T1000 (cell line): ENCODE results near the gene DUSP14.
"Not testable (repeated sequence)": the region's sequence is repeated elsewhere in the genome, so short reads cannot be mapped to it uniquely, and the experiment has no call there.

Experiments used
- DNase-seq: peaks from one replicate; lab custom pipeline; 2025; ENCODE audit warnings: mixed read lengths; lab: John Stamatoyannopoulos, UW

Gene DUSP14, protein sequence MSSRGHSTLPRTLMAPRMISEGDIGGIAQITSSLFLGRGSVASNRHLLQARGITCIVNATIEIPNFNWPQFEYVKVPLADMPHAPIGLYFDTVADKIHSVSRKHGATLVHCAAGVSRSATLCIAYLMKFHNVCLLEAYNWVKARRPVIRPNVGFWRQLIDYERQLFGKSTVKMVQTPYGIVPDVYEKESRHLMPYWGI

DNA sequence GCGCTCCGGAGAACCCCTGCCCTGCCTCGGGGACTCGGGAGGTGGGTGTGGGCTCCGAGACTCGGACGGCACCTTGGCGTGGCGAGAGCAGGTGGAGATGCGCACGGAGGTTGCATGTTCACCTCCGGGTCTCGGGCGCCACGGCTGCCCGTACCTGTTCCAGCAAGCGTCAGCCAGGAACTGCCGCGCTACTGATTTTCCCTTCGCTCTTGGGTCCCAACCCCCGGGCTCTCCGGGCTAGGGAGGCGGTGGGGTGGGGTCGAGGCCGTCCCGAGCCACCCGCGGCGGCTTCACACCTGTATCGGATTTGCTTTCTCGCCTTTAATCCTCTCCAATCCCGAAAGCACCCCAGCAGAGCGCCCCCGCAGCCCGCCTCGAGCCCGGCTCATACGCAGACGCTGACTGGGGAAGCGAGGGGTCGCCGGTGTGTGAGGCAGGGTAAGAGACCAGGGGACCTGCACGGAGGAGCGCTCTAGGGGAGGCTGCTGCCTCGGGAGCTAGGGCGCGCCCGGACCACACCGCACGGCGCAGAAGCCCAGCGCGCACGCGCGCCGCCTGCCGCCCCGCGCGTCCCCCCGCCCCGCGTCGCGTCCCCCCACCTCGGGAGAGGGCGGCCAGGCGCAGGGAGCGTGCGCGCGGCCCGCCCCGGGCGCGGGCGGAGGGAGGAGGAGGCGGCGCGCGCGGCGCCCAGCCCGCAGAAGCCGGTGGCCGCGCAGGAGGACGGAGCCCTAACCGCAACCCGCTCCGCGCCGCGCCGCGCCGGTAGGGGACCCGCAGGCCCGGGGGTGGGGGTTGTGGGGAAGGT is at the start of gene DUSP14:
Gene DUSP14 (plus strand): TSS at position 695 of the 805 bp plus-strand sequence. CDS start 22,382 bp downstream, outside the sequence.
- peak; percentile 47 for DNase-seq

DNA sequence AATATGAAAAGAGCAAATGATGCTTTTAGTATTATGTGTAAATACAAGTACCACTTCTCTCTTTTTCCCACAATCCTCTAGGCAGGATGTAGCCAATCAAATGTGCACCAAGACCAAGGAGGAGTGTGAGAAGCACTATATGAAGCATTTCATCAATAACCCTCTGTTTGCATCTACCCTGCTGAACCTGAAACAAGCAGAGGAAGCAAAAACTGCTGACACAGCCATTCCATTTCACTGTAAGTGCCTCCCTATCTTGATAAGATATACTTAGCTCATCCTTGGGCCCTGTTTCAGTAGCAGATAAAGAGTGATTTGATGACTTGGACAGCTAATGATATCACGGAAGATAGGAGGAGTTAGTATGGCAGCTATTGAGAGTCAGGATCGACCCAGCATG is 49.3 kb upstream of the DUSP14 start:
- no peak for DNase-seq

DNA sequence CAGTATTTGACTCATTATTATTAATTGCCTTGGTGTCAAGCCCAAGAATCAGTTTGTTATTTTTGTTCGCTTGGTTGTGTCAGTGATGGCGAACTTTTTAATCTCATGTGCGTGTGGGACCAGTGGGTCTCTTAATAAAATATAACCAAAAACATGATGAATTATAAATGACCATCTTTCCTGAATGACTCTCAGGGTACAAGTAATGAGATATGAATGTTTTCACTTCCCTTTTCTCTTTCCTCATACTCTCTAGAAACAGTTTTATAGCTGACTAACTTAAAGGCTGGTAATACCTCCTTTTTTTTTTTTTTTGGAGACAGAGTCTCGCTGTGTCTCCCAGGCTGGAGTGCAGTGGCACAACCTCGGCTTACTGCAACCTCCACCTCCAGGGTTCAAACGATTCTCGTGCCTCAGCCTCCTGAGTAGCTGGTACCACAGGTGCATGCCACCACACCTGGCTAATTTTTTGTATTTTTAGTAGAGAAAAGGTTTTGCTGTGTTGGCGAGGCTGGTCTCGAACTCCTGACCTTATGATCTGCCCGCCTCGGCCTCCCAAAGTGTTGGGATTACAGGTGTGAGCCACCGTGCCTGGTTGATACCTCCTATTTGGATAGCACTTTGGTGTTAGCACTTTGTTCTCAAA is 48.2 kb upstream of the DUSP14 start:
- DNase-seq = not testable (repeated sequence)

DNA sequence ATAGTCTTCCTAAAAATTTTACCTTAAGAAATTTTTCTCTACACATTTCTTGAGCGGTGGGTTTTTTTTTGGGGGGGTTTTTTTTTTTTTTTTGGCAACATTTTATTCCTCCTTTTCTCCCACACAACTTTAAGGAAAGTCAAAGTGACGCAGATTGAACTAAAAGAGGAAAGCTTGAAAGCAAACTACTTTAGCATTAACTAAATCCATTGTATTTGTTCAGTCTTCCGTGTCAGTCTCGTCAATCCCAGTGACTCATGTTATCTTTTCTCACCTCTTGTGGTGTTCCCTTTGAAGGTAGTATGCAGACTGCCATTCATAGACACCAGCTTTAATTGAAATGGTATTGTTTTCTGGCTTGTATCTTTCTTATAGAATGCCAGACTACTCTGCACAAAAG is 43.7 kb upstream of the DUSP14 start:
- no peak for DNase-seq

DNA sequence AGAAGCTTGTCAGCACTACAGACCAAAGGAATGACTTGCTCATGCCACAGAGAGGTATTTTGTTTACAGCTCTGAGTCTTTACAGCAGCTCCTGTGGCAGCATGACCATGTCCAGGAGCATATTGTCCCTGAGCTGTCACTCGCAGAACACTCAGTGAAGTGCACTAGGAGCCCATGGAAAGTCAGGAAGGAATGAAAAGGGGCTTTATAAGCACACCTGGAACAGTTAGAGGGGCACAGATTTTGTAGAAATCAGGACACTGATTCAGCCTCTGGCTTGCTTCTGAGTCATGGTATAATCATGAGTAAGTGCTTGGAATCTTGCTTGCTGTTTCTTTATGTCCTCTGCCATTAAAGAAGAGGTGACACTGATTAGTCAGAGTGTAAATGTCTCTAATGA is 42.0 kb upstream of the DUSP14 start:
- DNase-seq = no peak

DNA sequence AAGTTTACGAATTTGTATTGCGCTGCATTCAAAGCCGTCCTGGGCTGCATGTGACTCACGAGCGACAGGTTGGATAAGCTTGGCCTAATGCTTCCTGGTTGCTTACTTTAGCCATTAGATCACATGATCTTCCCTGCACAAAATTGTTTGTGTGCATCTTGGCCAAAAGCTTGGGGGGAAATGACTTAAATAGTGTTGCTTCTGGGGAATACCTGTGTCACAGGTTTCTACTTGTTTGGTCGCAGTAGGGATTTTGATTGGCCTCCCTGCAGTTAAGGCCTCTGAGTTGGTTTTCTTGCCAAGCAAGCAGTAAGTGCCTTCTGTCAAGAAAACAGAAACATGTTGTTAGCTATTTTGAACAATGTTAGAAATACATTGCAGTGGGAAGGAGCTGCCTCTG is 39.6 kb upstream of the DUSP14 start:
- no peak for DNase-seq

DNA sequence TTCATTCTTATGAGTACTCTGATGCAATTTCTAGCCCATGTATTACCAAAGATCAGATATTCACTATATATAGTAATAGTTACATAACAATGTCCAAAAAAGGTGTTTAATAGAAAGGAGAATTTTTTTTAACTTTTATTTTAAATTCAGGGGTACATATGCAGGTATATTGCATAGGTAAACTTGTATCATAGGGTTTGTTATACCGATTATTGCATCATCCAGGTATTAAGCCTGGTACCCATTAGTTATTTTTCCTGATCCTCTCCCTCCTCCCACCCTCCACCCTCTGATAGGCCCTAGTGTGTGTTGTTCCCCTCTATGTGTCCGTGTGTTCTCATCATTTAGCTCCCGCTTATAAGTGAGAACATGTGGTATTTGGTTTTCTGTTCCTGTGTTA is 31.9 kb upstream of the DUSP14 start:
- not testable (repeated sequence) for DNase-seq

DNA sequence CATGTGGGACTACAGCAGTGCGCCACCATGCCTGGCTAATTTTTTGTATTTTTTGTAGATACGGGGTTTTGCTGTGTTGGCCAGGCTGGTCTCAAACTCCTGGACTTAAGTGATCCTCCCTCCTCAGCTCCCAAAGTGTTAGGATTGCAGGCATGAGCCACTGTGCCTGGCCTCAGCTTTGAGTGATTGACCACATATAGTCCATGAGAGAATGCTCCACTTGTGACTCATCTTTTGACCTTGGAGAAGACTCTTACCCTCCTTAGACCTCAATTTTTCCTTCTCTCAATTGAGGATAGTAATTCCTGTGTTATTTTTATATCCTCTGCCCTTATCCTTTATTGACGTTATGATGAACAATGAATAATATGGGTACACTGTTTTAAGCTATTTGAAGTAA is 30.9 kb upstream of the DUSP14 start:
- no peak for DNase-seq

DNA sequence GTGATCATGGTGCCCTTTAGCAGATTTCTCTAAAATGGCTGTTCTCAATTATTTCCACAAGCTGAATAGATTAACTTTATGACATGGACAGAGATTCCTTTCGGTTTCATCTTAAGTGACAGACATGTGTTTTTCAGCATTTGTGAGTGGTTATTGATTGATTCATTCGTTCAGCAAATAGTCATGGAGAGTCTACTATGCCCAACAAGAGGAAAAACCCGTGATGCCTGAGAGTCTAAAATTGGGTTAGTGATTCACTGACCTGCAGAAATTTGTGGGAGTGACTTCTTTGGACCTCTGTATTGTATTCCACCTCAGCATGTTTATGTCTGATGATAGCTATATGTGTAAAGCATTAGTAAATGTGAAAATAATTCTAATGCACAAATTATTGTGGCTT is 28.0 kb upstream of the DUSP14 start:
- DNase-seq = no peak

DNA sequence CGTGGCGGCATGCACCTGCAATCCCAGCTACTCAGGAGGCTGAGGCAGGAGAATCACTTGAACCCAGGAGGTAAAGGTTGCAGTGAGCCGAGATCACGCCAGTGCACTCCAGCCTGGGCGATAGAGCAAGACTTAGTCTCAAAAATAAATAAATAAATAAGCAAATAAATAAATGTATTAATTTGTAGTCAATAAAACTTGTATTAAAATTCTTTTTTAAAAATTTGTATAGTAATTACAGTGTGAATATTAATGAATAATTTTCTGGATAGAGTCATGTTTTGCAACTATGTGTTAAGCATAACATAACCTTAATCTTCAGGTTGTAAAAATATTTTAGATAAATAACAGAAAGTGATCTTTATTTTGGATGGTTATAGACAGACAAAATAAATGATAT is 27.2 kb upstream of the DUSP14 start:
- DNase-seq = no peak

DNA sequence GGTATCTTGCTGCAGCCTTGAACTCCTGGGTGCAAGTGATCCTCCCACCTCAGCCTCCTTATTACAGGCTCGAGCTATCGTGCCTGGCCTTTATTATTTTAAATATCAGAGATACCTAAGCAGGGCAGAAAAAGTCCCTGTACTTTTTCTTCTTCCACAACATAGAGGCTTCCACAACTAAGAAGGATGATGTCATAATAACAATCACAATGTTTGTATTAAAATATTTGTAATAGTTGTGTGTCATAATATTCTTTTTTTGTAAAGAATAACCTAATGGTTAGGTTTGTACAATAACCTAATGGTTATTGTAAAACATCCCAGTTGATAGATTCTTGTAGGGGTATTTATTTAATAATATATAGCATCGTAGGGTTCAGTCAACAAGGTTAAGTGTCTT is 26.7 kb upstream of the DUSP14 start:
- no peak for DNase-seq

DNA sequence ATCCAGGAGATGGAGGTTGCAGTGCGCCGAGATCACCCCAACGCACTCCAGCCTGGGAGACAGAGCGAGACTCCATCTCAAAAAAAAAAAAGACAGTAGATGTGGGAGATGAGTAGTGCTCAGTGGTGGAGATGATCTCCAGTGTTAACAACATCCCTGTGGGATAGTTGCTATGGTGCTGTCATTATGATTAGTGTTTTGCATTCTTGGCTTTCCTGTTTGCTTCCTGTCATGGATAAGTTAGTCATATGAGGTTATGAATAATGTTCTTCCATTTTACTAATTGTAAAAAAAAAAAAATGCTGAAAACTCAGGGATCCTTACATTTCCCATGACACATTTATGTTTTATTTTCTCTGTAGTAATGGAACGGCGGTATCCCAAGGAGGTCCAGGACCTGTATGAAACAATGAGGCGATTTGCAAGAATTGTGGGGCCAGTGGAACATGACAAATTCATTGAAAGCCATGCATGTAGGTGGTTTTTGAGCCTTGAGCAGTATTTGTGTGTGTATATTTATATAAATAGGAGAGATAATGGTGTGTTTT is 24.5 kb upstream of the DUSP14 start:
- DNase-seq = no peak

DNA sequence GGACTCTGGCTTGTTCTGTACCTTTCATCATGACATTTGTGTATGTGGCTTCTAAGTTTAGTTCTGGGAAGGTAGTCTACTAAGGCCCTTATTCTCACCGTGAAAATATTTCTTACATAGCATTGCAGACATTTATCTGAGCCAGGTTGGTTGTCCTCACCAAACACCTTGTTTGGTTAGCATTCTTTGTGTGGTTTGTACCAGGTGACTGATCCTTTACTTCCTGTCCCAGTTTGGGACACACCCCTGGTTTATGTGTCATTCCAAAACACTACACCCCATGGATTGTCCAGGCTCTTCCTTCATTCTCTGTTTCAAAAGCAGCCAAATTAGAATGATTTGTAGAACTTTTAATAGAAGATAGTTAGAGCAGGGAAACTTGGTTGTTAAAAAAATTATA is 23.2 kb upstream of the DUSP14 start:
- no peak for DNase-seq

DNA sequence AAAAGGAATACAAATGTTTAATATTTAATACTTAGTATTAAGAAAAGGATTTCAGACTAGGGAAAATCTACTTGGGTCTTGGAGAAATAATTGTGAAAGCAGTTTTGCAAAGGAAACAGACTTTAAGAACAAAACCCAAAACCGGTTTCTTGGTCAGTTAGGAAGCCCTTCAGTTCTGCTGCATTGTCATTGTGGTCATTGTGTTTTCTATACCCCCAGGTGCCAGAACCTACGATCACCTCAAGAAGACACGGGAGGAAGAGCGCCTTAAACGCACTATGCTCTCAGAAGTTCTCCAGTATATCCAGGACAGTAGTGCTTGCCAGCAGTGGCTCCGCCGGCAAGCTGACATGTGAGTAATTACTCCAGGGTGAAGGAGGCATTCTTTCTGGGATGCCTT is 19.5 kb upstream of the DUSP14 start:
- no peak for DNase-seq

DNA sequence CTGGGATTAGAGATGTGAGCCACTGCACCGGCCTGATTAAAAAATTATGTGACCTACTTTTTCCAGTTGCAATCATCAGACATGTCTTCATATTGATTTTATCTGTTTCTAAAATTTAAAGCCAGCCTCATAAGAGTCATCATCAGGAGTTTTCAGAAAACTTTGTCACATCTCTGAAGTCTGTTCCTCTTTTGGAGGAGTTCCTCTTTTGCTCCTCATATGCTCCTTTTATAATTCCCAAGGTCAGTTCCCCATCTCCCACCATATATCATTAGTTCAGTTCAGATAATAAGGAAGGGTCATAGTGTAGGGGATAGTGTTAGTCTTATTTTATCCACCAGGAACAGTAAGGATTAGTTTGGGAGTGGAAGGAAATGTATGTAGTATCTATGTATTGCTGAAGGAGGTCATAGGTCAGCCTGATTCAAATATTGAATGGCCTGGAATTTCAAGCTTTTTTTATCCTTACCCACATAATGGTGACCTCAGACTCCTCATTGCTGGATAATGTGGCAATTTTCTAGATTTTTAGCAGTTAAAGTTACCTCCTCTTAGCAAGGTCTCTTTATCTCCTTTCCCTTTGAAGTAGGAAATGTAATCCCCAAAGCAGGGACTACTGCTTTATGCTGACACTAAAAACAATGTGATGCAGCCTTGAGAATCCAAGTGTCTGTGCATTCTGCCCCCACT is 13.8 kb upstream of the DUSP14 start:
- no peak for DNase-seq

DNA sequence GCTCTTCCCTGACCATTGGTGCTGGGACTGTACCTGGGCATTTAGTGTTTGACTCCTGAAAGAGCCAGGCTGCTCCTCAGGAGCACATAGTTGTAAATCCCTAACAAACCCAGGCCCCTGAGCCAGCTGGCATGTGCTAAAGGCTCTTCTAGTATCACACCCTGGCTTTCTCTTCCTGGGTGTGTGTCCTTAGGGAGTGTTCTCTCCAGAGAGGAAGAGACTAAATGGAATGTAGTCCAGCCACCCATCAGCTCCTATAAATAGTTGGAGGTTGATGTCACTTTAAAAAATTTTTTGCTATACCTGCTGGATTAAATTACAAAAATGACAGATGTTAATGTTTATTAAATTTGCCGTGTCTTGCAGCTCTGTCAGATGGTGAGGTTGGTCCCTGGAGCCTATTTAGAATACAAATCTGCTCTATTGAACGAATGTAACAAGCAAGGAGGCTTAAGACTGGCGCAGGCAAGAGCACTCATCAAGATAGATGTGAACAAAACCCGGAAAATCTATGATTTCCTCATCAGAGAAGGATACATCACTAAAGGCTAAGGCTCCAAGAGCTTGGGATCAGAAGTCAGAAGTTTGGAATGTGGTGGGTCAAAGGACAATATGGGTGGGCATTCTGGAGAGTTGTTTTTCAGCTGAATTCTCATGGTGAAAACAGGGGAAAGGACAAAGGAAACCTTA is 13.1 kb upstream of the DUSP14 start:
- DNase-seq = no peak

DNA sequence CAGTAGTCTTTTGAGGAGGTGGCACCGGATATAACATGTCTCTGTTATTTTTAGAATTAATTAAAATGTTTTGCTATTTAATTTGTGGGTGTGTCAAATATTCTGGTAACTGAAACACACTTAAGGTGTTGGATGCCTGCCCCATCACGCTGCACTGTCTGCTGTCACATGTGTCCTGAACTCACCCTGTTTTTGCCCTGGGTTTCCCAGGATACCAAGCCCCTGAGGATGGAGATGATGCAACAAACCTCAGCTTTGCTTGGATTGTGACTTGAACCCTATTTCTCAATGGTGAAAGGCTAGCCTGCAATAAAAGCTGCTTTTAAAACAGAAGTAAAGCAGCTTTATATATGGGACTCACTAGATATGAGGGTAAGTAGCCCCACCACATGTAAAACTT is 11.5 kb upstream of the DUSP14 start:
- DNase-seq = no peak

DNA sequence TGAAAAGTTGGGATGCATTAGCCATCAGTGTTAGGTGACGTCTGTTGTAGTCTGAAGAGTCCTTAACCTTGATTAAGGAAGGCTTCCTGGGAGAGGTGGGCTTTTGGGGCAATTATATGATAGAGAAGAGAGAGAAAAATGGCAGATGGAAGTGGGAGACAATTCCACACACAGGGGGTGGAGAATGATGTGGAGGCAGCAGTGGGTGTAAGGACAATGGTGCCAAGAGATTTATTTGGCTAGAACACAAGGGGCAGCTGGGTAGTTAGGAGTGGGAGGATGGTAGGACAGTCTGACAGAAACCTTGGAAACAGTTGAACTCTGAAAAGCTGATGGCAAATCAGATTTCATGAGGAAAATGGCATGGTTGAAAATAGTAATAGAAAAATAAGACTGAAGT is 10.7 kb upstream of the DUSP14 start:
- no peak for DNase-seq

DNA sequence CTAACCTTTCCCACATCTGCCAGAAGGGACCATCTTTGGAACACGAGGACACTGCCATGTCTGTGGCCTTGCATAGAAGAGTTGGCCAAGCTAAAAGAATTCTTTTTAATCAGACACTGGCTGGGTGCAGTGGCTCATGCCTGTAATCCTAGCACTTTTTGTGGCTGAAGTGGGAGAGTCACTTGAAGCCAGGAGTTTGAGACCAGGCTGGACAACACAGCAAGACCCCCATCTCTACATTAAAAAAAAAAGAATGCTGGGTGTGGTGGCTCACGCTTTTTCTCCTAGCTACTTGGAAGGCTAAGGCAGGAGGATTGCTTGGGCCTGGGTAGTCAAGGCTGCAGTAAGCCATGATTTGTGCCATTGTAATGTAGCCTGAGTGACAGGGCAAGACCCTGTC is 9.3 kb upstream of the DUSP14 start:
- DNase-seq = no peak

DNA sequence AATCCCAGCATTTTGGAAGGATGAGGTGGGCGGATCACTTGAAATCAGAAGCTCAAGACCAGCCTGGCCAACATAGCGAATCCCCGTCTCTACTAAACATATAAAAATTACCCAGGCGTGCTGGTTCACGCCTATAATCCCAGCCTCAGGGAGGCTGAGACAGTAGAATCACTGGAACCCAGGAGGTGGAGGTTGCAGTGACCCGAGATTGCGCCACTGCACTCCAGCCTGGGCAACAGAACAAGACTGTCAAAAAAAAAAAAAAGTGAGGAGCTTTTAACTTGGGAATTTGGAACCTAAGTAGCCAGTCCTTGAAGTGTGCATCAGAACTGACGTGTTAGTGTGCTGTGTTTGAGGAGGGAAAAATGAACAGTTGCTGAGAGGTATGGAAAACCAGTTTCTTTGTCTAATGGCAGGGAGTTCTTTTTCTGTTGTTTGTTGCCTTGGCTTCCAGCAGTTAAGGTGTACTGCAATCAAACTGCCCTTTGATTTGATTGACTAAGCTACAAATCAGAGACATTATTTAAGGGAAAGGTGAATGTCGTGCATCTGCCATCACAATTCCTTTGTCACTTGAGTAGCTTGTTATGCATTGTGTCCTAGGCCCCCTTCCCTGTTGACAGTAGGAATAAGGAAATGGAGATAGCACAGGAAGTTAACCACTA is 8.6 kb upstream of the DUSP14 start:
- no peak for DNase-seq
